GM12872 (cell line): ENCODE data around the gene PDGFD.

Source experiments
- TF ChIP-seq, protein P1 (sequence below): IDR thresholded peaks from 3 replicates; pipeline ENCODE4 v1.5.1; 2011; ENCODE audit warnings: low read depth, mild to moderate bottlenecking, low read length, moderate library complexity; ENCODE audit not compliant: insufficient read depth

Gene PDGFD

DNA sequence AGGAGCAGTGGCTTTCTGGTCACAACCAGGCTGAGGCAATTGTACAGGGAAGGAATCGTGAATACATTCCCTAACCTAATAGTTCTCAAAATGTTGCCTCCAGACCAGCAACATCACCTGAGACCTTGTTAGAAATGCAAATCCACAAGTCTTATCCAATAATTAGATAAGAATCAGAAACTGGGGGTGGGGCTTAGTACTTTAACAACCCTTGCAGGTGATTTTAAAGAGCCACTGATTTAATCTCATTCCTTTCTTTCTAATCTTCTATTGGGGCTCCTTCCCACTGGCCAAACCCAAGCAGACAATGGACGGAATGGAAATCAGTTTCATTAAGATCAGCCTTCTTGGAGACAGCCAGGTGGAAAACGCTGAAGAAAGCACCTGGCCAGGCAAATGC lies 269.9 kb downstream of the PDGFD start:
- TF ChIP-seq, protein P1, sequence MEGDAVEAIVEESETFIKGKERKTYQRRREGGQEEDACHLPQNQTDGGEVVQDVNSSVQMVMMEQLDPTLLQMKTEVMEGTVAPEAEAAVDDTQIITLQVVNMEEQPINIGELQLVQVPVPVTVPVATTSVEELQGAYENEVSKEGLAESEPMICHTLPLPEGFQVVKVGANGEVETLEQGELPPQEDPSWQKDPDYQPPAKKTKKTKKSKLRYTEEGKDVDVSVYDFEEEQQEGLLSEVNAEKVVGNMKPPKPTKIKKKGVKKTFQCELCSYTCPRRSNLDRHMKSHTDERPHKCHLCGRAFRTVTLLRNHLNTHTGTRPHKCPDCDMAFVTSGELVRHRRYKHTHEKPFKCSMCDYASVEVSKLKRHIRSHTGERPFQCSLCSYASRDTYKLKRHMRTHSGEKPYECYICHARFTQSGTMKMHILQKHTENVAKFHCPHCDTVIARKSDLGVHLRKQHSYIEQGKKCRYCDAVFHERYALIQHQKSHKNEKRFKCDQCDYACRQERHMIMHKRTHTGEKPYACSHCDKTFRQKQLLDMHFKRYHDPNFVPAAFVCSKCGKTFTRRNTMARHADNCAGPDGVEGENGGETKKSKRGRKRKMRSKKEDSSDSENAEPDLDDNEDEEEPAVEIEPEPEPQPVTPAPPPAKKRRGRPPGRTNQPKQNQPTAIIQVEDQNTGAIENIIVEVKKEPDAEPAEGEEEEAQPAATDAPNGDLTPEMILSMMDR = no peak

DNA sequence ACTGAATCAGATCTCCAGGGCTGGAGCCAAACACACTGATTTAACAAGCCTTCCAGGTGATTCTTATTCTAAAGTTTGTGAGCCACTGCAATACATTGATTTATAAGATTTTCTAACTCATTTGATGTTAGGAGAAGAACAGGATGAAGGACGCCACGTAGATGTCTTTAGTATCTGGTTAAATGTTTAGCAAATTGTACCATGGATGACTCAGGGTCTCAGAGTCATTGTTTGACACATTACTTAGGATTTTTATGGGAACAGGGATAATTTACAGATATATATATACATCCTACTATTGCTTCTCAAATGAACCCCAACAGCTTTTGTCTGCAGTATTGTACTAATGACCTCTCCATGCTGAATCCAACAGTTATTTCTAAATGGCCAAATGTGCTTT lies 270.6 kb downstream of the PDGFD start:
- TF ChIP-seq, protein P1 = no peak

DNA sequence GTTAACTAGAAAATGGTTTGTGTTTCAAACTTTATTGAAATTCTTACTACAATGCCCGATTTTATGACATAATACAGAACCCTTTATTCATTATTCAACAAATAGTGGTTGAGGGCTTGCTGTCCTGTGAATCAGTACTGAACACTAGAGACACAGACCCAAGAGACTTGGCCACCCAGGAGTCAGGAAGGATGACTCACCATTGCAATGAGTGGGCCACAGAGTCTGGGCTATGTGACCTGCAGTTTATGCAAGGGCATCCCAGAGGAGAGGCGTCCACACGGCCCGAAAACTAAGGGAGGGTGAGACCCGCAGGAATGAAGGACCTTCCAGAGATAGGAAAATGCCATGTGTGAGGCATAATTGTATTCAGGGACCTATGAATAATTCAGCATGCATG lies 271.3 kb downstream of the PDGFD start:
- TF ChIP-seq, protein P1 = no peak

DNA sequence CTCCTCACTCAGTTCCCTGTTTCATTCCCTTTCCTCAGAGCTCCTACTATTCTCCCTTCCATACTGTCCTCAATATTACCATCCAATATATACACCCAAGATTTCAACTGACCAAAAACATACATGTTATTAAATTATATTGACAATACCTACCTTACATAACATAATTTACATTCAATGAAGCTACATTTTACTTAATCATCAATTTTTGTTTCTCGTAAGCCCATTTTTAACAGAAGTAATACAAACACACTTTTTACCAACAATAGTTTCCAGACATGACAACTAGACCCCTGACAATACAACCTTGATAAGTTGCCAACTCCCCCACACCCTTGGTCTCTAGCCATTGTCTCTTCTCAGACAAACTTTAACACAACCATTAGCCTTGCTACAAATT lies 273.3 kb downstream of the PDGFD start:
- TF ChIP-seq, protein P1 = no peak

DNA sequence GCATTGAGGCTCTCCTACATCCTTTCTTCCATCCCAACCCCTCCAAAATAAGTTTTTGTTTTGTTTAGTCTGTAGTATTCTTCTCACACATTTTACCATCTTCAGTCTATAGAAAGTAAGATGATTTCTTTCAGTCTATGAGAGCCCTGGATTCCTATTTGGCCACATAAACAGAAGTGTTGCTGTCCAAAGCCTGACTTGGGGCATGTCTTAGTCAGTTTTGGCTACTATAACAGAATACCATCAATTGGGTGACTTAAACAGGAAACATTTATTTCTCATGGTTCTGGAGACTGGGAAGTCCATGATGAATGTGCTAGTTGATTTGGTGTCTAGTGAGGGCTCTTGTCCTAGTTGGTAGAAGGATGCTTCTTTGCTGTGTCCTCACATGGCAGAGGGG lies 274.3 kb downstream of the PDGFD start:
- TF ChIP-seq, protein P1 = no peak

DNA sequence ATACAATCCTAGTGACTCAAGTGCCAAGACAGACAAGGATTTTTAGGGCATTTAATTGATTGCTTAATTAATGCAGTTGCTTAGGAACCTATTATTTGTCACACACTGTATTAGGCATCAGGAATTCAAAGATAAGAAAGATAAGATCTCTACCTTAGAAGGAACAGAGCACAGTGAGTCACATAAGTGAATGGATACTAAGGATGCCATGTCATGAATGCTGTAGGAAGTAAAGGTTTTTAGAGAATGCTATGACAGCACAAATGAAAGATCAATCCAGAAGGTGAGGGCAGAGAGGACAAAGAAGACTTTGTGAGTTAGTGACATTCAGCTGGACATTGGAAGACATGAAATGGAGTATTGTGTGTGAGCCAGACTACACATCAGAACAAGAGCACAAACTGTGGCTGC lies 275.4 kb downstream of the PDGFD start:
- TF ChIP-seq, protein P1 = no peak

DNA sequence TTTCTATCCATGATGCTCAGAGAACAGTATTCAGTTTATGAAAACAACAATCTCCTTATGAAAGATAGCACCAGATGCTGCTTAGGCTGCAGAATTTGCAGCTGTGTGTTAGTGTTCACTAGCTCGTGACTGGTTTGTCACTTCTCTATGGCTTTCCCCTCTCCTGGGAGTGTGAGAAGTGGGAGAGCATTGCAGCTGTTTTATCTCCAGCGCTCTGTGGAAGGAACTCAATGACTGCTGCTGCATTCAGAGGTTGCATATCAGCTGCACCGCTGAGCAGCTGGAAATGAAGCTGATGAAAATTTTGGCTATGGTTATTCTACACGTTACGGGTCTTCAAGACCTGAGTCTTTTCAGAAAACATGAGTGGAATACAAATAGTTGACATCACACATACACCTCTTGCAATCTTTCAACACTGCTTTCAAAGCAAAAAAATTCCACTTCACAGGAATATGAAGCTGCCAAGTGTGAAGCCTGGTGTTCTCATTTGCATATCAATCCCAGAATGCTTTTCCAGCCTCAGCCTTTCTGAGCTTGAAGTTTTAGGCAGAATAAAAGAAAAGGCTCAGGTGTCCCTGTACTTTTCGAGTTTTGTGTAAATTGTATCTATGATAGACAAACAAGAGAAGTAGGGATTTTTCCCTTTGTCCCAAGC lies 276.8 kb downstream of the PDGFD start:
- TF ChIP-seq, protein P1 = no peak
